Suprapubic skin (tissue), 3 donors: ENCODE results near the gene PEMT.

ENCODE experiments used
- CTCF ChIP-seq, 2 donors: fragments of 200-600 bp in 1 of 2; fragments of 450-650 bp in 1 of 2; sonication (generic) in 1 of 2; IDR thresholded peaks; one replicate each; pipeline ENCODE4 v1.5.1; 2016 to 2019; ENCODE audit warnings: antibody characterized with exemption in 2 of 2, mild to moderate bottlenecking in 1 of 2, moderate library complexity in 1 of 2
- POLR2A ChIP-seq, 2 donors: fragments of 450-650 bp; IDR thresholded peaks; one replicate each; pipeline ENCODE4 v1.6.1; 2017; ENCODE audit warnings: antibody characterized with exemption in 2 of 2, mild to moderate bottlenecking in 2 of 2, moderate library complexity in 2 of 2

GRCh38 chr17:17474341-17474740 is 117.2 kb downstream of the PEMT start:
- TF ChIP-seq CTCF (IDR thresholded peaks at IDR 0.05) (no peak), POLR2A (IDR thresholded peaks at IDR 0.05) (no peak)
